Astrocyte (in vitro differentiated cells and primary cell): Measurements from ENCODE around the gene ENTPD5.

Experiments
- CTCF ChIP-seq: IDR thresholded peaks from 2 replicates; pipeline ENCODE4 v1.5.1; 2011; ENCODE audit warnings: low read depth, mild to moderate bottlenecking, inconsistent platforms, low read length, moderate library complexity; ENCODE audit not compliant: insufficient read depth
- EZH2 ChIP-seq: IDR thresholded peaks from 2 replicates; pipeline ENCODE4 v1.6.1; 2012; ENCODE audit warnings: mild to moderate bottlenecking, low read length, inconsistent platforms; ENCODE audit not compliant: insufficient read depth

GRCh38 chr14:74045522-74045921 lies 26.4 kb upstream of the ENTPD5 start:
- TF ChIP-seq CTCF, result no peak
- TF ChIP-seq EZH2, result no peak
